Head of caudate nucleus (tissue), 42 donors: ENCODE data around the gene ZSWIM1.
"Not testable (repeated sequence)": the region's sequence is repeated elsewhere in the genome, so short reads cannot be mapped to it uniquely, and the experiment has no call there.

Source experiments
- DNase-seq, 42 donors: peaks; one replicate each; pipeline versions ENCODE4 v3.0.0 to v3.0.0-alpha.2; 2020 to 2021; ENCODE audit warnings: mixed read lengths in 7 of 42
- intact Hi-C: fragments of 100-400 bp; cut with DNase I; formaldehyde crosslinking; loops from one replicate; pipeline ENCODE4 v1.15.0; 2022

The ZSWIM1 gene

DNA sequence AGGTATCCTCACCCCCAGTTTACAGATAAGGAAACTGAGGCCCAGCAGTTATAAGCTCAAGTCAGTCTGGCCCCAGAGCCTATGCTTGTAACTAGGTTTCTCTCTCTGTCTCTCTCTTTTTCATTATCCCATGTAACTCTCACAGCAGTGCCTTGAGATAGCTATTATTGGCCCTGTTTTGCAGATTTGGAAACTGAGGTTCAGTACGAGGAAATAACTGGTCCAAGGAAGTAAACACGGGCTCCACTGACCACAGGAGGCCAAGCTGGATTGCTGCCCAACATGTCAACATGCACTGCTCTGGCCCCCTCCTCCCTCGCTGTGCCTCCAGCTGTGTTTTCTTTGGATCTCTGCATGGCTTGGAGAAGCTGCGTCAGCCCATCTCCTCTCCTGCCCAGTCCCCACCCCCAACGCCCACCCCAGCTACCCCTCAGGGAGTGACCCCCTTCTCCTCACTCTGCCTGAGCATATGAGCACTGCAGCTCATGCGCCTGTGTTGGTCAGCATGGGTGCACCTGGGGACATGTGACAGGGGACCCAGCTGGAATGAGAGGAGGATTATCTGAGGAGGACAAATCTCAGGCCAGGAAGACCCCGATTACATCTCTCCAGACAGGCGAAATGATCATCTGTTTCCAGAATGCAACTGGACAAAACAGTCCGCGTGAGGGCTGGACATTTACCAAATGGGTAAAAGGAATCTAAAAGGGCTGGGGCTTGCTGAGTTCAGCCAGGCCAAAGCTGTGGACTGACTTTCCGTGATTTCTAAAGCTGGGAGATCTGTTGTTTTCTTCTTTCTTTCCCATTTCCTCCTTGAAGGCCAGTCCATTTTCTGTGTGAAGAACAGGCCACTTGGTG lies 38.7 kb downstream of the ZSWIM1 start:
- intact Hi-C loops: no loop called here
- peak in 1 of 42 donors; percentile 8 for DNase-seq

DNA sequence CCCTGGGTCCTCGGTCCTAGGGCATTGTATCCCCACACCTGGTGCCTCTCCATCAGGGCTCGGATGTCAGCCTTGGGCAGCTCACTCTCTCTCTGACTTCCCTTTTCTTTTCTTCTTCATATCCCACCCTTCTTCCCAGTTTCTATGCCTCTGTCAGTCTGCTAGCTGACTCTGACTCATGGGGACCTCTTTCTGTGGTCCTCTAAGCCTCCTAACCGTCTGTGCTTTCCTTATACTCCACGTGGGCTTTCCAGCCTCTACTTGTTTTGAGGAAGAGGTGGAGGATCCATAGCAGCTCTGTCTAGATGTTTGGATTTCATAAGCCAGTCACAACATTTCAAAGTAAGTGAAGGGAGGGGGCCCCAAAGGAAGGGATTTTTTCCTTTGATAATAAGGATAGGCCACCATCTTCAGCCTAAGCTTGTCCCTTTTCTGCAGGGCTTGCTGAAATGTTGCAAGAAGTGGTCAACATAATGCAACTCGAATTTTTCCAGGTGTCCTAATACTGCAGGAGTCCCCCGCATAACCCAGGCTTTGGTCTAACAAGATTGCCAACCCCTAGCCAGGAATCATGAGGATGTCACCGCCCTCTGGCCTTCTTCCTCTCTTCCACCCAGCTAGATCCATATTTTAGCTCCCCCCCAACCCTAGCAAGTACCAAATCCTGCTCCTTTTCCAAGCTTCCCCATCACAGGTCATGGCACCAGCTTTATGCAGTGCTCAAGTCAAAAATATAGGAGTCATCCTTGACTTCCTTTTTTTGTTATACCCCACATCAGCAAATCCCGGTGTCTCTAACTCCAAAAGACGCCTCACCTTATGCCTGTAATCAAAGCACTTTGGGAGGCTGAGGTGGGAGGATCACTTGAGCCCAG lies 39.7 kb downstream of the ZSWIM1 start:
- intact Hi-C loops: no loop called here
- no peak for DNase-seq

DNA sequence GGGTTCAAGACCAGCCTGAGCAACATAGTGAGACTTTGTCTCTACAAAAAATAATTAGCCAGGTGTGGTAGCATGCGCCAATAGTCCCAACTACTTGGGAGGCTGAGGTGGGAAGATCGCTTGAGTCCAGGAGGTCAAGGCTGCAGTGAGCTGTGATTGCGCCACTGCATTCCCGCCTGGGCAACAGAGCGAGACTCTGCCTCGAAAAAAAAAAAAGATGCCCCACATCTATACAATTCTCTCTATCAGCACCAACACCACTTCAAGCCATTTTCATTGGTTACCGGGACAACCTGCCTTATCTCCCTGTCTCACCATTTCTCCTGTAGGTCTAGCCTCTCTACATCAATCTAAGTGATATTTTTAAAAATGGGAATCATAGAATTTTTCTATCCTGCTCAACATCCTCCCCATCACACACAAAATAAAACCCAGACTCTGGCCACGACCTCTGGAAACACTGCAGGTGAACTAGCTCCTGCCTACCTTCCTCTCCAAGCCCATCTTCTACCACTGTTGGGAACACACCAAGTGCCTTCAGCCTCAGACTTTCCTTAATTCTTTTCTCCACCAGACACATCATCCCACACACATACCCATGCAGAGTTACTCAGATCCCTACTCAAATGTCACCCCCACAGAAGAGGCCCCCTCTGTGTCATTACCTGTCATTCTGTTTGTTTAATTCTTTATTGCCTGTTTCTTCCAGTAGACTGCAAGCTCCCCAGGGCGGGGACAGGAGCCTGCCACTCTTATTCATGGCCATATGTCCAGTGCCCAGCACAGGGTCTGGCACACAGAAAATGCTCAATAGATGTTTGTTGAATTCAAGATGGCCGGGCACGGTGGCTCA lies 40.5 kb downstream of the ZSWIM1 start:
- DNase-seq: no peak
- intact Hi-C loops: no loop called here

DNA sequence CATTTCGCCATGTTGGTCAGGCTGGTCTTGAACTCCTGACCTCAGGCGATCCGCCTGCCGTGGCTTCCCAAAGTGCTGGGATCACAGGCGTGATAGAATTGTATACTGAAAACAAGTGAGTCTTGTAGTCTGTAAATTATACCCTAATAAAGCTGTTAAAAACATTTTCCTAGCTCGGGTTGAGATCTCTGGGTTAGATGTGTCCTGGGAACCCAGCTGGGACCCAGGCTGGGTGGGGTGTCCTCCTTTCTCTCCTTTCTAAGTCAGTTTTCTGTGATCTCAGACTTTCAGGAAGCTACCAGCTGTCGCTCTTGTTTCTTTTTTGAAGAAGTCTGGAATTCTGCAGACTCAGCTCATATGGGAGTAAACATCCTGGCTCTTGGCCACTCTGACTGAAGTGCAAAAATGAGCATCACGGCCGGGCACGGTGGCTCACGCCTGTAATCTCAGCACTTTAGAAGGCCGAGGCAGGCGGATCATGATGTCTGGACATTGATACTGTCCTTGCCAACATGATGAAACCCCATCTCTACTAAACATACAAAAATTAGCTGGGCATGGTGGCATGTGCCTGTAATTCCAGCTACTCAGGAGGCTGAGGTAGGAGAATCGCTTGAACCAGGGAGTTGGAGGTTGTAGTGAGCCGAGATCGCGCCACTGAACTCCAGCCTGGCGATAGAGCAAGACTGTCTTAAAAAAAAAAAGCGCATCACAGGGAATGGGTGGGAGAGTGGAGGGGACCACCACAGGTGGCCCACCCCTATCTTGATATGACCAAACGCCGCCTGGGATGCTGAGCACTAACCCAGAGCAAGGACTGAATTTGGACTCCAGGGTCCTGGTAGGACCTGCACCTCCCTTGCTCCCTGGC lies 43.6 kb downstream of the ZSWIM1 start:
- intact Hi-C loops: no loop called here
- DNase-seq: peak in 2 of 42 donors; percentile 18 to 38

DNA sequence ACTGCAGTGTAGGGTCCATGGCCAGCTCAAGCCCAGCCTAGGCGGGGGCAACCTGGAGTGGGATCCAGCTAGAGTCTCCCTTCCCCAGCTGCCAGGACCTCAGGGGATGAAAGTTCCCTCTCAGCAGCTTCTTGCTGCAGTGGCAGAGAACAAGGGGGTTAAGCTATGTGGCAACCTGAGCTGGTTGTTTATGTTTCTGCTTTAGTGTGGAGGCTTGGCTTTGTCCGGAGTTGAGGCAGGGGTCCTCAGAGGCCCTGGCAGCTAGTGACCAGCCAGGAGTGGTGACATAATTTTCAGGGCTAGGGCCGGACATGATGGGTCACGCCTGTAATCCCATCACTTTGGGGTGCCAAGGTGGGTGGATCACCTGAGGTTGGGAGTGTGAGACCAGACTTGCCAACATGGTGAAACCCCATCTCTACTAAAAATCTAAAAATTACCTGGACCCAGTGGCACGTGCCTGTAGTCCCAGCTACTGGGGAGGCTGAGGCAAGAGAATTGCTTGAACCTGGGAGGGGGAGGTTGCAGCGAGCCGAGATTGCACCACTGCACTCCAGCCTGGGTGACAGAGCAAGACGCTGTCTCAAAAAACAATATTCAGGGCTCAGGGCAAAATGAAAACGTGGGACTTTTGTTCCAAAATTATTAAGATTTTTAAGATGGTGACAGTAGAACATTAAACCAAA lies 44.9 kb downstream of the ZSWIM1 start:
- intact Hi-C loops: no loop called here

DNA sequence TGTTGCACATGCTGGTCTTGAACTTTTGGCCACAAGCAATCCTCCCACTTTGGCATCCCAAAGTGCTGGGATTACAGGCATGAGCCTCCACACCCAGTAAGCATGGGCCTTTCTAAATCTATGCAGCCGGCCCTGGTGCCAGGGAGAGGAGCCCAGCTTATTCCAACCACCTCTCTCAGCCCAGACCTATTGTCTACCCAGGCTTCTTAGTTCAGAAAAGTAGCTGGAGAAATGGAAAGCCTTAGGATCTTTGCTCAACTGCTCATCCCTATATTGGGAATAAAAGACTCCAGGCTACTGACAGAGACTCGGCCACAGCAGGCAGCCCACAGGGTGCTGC lies 45.7 kb downstream of the ZSWIM1 start:
- intact Hi-C loops: no loop called here
- no peak for DNase-seq

More for the DNA sequence above, 44.9 kb downstream of the ZSWIM1 start:
- no peak for DNase-seq

DNA sequence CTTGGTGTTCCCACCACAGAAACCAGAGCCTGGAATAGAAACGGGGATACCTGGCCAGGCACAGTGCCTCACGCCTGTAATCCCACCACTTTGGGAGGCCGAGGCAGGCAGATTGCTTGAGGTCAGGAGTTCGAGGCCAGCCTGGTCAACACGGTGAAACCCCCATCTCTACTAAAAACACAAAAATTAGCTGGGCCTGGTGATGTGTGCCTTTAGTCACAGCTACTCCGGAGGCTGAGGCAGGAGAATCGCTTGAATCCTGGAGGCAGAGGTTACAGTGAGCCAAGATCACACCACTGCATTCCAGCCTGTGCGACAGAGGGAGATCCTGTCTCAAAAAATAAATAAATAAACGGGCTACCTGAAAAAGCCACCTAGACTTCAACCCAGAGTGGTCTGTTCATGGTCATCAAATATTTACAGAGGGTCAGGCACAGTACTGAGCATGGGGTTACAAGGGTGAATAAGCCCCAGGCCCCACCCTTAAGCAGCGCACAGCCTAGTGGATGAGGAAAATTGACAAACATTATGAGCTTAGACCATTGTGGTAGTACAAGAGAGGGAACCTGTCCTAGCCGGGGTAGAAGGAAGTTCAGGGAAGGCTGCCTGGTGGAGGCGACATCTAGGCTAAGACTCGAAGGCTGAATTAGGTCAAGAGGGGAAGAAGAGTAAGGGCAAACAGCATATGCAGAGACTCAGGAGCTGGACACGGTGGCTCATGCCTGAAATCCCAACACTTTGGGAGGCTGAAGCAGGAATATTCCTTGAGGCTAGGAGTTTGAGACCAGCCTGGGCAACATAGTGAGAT lies 46.2 kb downstream of the ZSWIM1 start:
- DNase-seq: no peak
- intact Hi-C loops: no loop called here

DNA sequence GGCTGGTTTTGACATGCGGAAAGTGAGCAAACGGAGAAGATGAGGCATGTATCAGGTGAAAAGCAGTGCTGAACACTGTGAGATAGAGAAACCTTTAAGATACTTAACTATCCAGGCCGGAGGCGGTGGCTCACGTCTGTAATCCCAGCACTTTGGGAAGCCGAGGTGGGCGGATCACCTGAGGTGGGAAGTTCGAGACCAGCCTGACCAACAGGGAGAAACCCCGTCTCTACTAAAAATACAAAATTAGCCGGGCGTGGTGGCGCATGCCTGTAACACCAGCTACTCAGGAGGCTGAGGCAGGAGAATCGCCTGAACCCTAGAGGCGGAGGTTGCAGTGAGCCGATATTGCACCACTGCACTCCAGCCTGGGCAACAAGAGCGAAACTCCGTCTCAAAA lies 50.7 kb downstream of the ZSWIM1 start:
- DNase-seq: not testable (repeated sequence)
- intact Hi-C loops: loop anchor here (10.0 kb wide), 1 partner anchor 117 kb away; the partner anchor contains the start of gene UBE2C

DNA sequence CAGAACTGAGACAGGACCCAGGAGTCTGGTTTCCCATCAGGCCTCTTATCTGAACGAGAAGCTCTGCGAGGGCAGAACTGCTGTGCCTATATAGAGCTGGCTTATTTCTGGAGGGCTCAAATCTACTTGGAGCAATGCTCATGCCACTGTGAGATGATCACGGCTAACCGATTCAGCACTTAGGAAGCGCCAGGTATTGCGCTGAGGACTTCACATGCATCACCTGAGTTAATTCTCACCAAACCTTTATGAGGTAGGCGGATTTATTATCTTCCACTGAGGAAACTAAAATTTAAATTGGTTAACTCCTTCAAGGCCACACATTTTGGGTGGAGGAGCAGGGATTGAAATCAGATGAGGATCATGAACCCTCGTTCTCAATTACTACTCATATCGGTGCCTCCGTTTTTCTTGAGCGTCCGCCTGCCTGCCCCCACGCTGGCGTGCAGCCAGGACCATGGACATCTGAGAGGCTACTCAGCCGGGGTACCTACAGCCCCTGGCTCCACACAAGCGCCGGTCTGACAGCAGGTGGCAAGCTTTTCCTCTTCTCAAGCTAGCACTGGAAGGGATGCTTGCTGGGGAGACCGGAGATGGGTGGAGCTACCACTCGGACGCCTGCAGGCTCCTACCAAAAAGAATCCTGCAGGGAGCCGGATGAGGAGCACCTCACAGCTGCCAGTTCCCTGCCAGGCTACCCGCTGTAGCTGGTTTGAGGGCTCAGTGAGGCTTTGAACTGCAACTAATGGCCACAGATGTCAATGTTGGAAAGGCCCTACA lies 52.4 kb downstream of the ZSWIM1 start:
- intact Hi-C loops: loop anchor here (2.0 to 10.0 kb wide), 2 partner anchors 43 to 119 kb away; partner anchors contain the start of genes CTSA, NEURL2 and UBE2C
- peak; percentile 53 to 93 (median 76) for DNase-seq

DNA sequence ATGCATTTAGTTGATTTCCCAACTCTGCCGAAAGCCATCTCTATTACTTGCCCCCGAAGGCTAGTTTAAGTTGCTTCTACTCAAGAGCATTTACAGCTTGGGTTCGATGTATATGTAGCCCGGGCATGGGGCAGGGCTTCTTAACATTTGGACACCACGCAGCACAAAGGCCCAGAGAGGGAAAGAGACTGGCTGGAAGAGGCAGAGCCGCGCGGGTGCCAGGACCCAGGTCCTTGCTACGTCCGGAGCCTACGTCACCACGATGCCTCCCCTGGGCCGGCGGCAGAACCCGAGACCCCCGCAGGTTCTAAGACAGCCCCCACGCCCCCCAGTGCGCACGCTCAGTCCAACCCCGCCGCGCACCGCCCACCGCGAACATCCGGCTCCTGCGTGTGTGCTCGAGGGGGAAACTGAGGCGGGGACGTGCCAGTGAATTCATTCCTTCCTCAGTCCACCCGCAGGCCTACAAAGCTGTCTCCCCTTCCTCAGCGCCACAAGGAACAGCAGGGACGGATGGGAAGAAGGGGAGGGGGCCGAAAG lies 53.1 kb downstream of the ZSWIM1 start:
- peak in 40 of 42 donors; percentile 55 to 87 (median 79) for DNase-seq
- intact Hi-C loops: loop anchor here (2.0 to 10.0 kb wide), 2 partner anchors 43 to 119 kb away; partner anchors contain the start of genes CTSA, NEURL2 and UBE2C
